Mesendoderm (in vitro differentiated cells): ENCODE measurements around the gene MSL3.

Experiments used
- DNase-seq: peaks from one replicate; pipeline ENCODE4 v3.0.0; 2013
- H2AK5ac ChIP-seq: 2 replicates; pipeline ENCODE4 v1.6.1; 2013; ENCODE audit warnings: low read length, inconsistent platforms
- H2BK120ac ChIP-seq: 2 replicates; pipeline ENCODE4 v1.6.1; 2013; ENCODE audit warnings: low read depth, mild to moderate bottlenecking, low read length, moderate library complexity, mixed read lengths
- H2BK15ac ChIP-seq: replicated peaks from 2 replicates; pipeline ENCODE4 v1.6.1; 2013; ENCODE audit warnings: low read depth, mild to moderate bottlenecking, moderate library complexity
- H2BK5ac ChIP-seq: 2 replicates; pipeline ENCODE4 v1.6.1; 2013; ENCODE audit warnings: low read length, inconsistent platforms
- H3K18ac ChIP-seq: 2 replicates; pipeline ENCODE4 v1.6.1; 2013; ENCODE audit warnings: mild to moderate bottlenecking, low read length, mixed read lengths
- H3K23ac ChIP-seq: one replicate; pipeline ENCODE4 v1.6.1; 2013; ENCODE audit warnings: low read length
- H3K27ac ChIP-seq: 2 replicates; pipeline ENCODE4 v1.5.1; 2013; ENCODE audit warnings: low read depth, mild to moderate bottlenecking, inconsistent platforms, low read length, moderate library complexity
- H3K27me3 ChIP-seq: 2 replicates; pipeline ENCODE4 v1.6.1; 2013; ENCODE audit warnings: low read length, control low read depth, mild to moderate bottlenecking, inconsistent platforms; ENCODE audit not compliant: insufficient read depth, poor library complexity
- H3K36me3 ChIP-seq: 2 replicates; pipeline ENCODE4 v1.6.1; 2013; ENCODE audit warnings: low read length, inconsistent platforms; ENCODE audit not compliant: control insufficient read depth, insufficient read depth
- H3K4ac ChIP-seq: one replicate; pipeline ENCODE4 v1.6.1; 2013; ENCODE audit warnings: low read depth, mild to moderate bottlenecking, low read length, moderate library complexity
- H3K4me1 ChIP-seq: 2 replicates; pipeline ENCODE4 v1.6.1; 2013; ENCODE audit warnings: low read depth, low read length, inconsistent platforms; ENCODE audit not compliant: control insufficient read depth
- H3K4me2 ChIP-seq: 2 replicates; pipeline ENCODE4 v1.6.1; 2013; ENCODE audit warnings: low read length
- H3K4me3 ChIP-seq: 2 replicates; pipeline ENCODE4 v1.5.1; 2013; ENCODE audit warnings: mild to moderate bottlenecking, low read length
- H3K56ac ChIP-seq: one replicate; pipeline ENCODE4 v1.6.1; 2013; ENCODE audit warnings: low read length
- H3K79me1 ChIP-seq: 2 replicates; pipeline ENCODE4 v1.6.1; 2013; ENCODE audit warnings: low read length, inconsistent platforms
- H3K79me2 ChIP-seq: 2 replicates; pipeline ENCODE4 v1.6.1; 2013; ENCODE audit warnings: mild to moderate bottlenecking, low read length; ENCODE audit not compliant: control insufficient read depth, insufficient read depth
- H3K9ac ChIP-seq: 2 replicates; pipeline ENCODE4 v1.6.1; 2013; ENCODE audit warnings: low read length, inconsistent platforms
- H4K5ac ChIP-seq: one replicate; pipeline ENCODE4 v1.6.1; 2013; ENCODE audit warnings: low read length
- H4K8ac ChIP-seq: one replicate; pipeline ENCODE4 v1.6.1; 2013; ENCODE audit warnings: low read depth, mild to moderate bottlenecking, control low read depth, low read length, moderate library complexity
- WGBS: extraction: QIAGEN DNeasy Blood & Tissue Kit; methylation state at CpG from one replicate; pipeline ENCODE4 v1.1.7; 2013; ENCODE audit warnings: low lambda C conversion rate, missing lambda C conversion rate; ENCODE audit not compliant: insufficient coverage; ENCODE audit errors: extremely low coverage; 5-methylcytosine and 5-hydroxymethylcytosine counted together

The MSL3 gene

DNA sequence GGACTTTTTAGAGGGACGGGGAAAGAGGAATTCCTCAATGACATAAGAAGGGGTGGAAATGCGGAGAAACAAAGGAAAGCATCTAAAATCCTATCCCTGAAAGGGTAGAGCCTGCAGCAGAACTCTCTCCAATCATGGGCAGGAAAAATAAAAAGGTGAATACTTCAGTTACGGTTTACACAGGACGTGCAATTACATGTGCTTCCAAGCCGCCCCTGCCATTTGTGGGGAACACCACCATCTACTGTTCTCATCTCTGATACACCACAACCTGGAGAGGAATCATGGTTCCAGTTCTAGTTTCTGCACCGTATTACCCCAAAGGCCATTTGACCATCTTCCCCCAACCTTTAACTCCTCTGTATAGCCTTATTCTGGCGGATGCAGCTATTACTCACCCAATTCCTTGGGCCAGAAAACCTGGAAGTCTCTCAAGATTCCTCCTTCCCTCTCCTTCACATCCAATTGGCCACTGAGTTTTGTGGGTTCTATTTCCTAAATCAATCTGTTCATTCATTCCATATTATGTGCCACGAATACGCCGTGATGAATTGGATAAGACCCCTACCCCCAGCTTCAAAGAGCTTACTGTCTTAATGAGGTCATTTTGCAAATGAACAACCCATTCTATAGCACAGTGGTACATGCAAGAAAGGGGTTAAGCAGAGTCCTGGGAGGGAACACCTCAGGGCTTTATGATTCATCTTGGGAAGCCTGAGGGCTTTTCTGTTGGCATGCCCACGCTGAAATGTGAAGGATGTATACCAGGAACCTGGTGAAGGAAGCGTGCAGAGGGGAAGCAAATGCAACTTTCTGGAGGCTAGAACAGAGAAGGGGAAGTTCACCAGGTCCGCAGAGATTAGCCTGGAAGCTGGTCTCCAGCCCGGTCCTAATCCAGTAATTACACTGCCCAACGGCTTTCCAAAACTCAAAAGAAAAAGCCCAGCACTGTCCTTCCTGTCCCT, 1.4 kb upstream of the MSL3 start:
- Histone ChIP-seq H2BK120ac (no peak overlapping the region), H3K36me3 (no peaks in the 10 kb centered on the region), H3K56ac (no peak overlapping the region)

DNA sequence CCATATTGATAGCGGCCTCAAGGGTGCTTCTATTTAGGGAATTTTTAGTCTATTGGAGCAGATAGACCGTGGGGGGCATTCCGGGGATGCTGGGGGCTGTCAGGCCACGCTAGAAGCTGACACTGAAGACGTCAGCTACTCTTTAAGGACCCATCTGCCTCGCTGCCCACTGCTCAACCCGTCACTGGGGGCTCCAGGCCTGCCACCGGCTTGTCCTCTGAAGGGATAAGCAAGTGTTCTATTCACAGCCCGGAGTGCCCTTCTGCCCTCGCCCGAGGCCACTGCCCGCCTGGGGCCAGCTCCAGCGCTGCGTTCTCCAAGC, 679 bp upstream of the MSL3 start:
- Histone ChIP-seq H2BK5ac (no peak overlapping the region), H4K5ac (no peak overlapping the region), H3K23ac (no peak overlapping the region), H3K4me2 (peak overlapping the region; percentile 42), H3K18ac (peak overlapping the region; percentile 60), H3K9ac (peak overlapping the region; percentile 62), H3K56ac (peak overlapping the region; percentile 73), H4K8ac (no peak overlapping the region), H2BK120ac (no peak overlapping the region), H3K27ac (peak overlapping the region; percentile 62), H3K79me2 (no peaks in the 10 kb centered on the region), H2BK15ac (no peak overlapping the region), H3K27me3 (no peaks in the 10 kb centered on the region), H3K79me1 (no peaks in the 10 kb centered on the region), H2AK5ac (no peak overlapping the region), H3K36me3 (no peaks in the 10 kb centered on the region), H3K4me3 (no peak overlapping the region), H3K4ac (peak overlapping the region; percentile 70), H3K4me1 (no peaks in the 10 kb centered on the region)
- WGBS = no CpG with 5 or more reads among the region's 14 CpGs
- no peak for DNase-seq

More for the DNA sequence above, 1.4 kb upstream of the MSL3 start:
- H4K8ac ChIP-seq = no peak overlapping the region
- H3K27ac ChIP-seq = no peak overlapping the region
- H3K27me3 ChIP-seq = no peaks in the 10 kb centered on the region
- no peak overlapping the region for H3K4me3 ChIP-seq
- H3K4me1 ChIP-seq = no peaks in the 10 kb centered on the region
- no peak overlapping the region for H3K4me2 ChIP-seq
- H3K9ac ChIP-seq = no peak overlapping the region
- H3K23ac ChIP-seq = no peak overlapping the region
- no peak overlapping the region for H2BK5ac ChIP-seq
- no peaks in the 10 kb centered on the region for H3K79me1 ChIP-seq
- no peak overlapping the region for H3K18ac ChIP-seq
- WGBS = no CpG with 5 or more reads among the region's 15 CpGs
- H4K5ac ChIP-seq = no peak overlapping the region
- H3K4ac ChIP-seq = no peak overlapping the region
- no peaks in the 10 kb centered on the region for H3K79me2 ChIP-seq
- peak; percentile 1 for DNase-seq
- no peak overlapping the region for H2BK15ac ChIP-seq
- no peak overlapping the region for H2AK5ac ChIP-seq

- H3K4ac ChIP-seq = peak overlapping the region; percentile 91
Measured at GRCh38 chrX:11758400-11759171, 549 bp downstream of the MSL3 start.

GRCh38 chrX:11759172-11759460, 1.1 kb downstream of the MSL3 start:
- Histone ChIP-seq H2BK15ac (no peak overlapping the region), H2BK5ac (no peak overlapping the region), H3K9ac (peak overlapping the region; percentile 84), H3K4ac (no peak overlapping the region), H3K4me1 (no peaks in the 10 kb centered on the region), H3K18ac (no peak overlapping the region), H3K79me2 (no peaks in the 10 kb centered on the region), H4K8ac (no peak overlapping the region), H3K27me3 (no peaks in the 10 kb centered on the region), H2BK120ac (no peak overlapping the region), H3K23ac (no peak overlapping the region), H3K4me3 (peak overlapping the region; percentile 78), H3K56ac (peak overlapping the region; percentile 88), H3K79me1 (no peaks in the 10 kb centered on the region), H3K36me3 (no peaks in the 10 kb centered on the region), H4K5ac (no peak overlapping the region), H3K4me2 (peak overlapping the region; percentile 53), H2AK5ac (no peak overlapping the region), H3K27ac (no peak overlapping the region)
- WGBS = no CpG with 5 or more reads among the region's 7 CpGs
- DNase-seq = no peak

More at GRCh38 chrX:11758400-11759171, 549 bp downstream of the MSL3 start:
- H3K18ac ChIP-seq = peak overlapping the region; percentile 98
- no peak overlapping the region for H3K23ac ChIP-seq
- peak overlapping the region; percentile 88 for H3K56ac ChIP-seq
- H3K4me1 ChIP-seq = no peaks in the 10 kb centered on the region
- H2BK5ac ChIP-seq = no peak overlapping the region
- H2AK5ac ChIP-seq = no peak overlapping the region
- H3K4me3 ChIP-seq = peak overlapping the region; percentile 78
- H3K4me2 ChIP-seq = peak overlapping the region; percentile 53
- no peak overlapping the region for H3K27ac ChIP-seq
- no peaks in the 10 kb centered on the region for H3K79me2 ChIP-seq
- no peaks in the 10 kb centered on the region for H3K79me1 ChIP-seq
- H3K9ac ChIP-seq = peak overlapping the region; percentile 84
- DNase-seq = peak; percentile 83
- no peaks in the 10 kb centered on the region for H3K27me3 ChIP-seq
- WGBS = no CpG with 5 or more reads among the region's 66 CpGs
- H2BK120ac ChIP-seq = peak overlapping the region; percentile 61
- H2BK15ac ChIP-seq = no peak overlapping the region
- H3K36me3 ChIP-seq = no peaks in the 10 kb centered on the region
- H4K8ac ChIP-seq = no peak overlapping the region
- H4K5ac ChIP-seq = no peak overlapping the region

DNA sequence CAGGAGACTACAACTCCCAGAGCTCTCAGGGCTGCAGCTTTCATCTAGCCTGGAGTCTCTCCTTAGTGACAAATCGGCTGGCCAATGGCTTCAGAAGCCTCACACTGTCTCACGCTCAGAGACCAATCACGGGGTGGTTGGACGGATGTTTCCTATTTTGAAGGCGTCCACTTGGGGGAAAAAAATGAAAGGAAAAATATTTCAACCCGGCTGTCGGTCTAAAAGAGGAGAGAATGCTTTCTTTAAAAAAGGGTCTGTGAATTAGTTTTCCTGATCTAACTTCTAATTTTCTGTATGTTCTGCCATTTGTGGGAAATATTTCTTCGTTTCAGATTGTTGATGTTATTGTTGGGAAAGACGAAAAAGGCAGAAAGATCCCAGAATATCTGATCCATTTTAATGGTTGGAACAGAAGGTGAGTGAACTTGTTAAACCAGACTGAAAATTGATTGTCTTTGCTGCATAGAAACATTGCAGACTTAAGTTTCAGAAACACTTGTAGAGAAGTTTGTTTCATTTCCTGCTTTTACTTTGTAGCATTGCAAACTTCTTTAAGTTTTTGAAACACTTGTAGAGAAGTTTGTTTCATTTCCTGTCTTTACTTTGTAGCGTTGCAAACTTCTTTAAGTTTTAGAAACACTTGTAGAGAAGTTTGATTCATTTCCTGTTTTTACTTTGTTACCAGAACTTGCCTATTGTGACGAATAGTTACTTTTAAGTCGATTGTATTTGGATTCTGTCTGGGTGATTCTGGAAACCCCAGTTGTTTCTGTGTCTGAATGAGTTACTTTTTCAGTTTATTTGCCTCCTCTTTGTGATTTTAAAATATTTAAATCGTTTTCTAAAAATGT, 1.6 kb downstream of the MSL3 start:
- no peaks in the 10 kb centered on the region for H3K4me1 ChIP-seq
- WGBS = no CpG with 5 or more reads among the region's 13 CpGs
- no peak overlapping the region for H3K18ac ChIP-seq
- H4K8ac ChIP-seq = no peak overlapping the region
- no peak overlapping the region for H2BK120ac ChIP-seq
- no peak overlapping the region for H3K9ac ChIP-seq
- no peak overlapping the region for H3K23ac ChIP-seq
- no peak overlapping the region for H3K4ac ChIP-seq
- no peak overlapping the region for H2AK5ac ChIP-seq
- H3K27ac ChIP-seq = no peak overlapping the region
- DNase-seq = peak; percentile 94
- no peak overlapping the region for H3K4me3 ChIP-seq
- no peak overlapping the region for H4K5ac ChIP-seq
- H3K36me3 ChIP-seq = no peaks in the 10 kb centered on the region
- no peak overlapping the region for H2BK5ac ChIP-seq
- H3K56ac ChIP-seq = no peak overlapping the region
- no peak overlapping the region for H3K4me2 ChIP-seq
- H3K27me3 ChIP-seq = no peaks in the 10 kb centered on the region
- no peaks in the 10 kb centered on the region for H3K79me2 ChIP-seq
- H2BK15ac ChIP-seq = no peak overlapping the region
- no peaks in the 10 kb centered on the region for H3K79me1 ChIP-seq
